22Rv1 (cell line): ENCODE data around the gene ZNF366.

Experiments
- ZFX ChIP-seq: fragments of 450-650 bp; IDR thresholded peaks from 2 replicates; pipeline ENCODE4 v1.6.1; 2017; ENCODE audit warnings: antibody characterized with exemption, borderline replicate concordance
- TF ChIP-seq, protein P1 (sequence below): fragments of 450-650 bp; IDR thresholded peaks from 2 replicates; pipeline ENCODE4 v1.5.1; 2017; ENCODE audit warnings: mild to moderate bottlenecking

DNA sequence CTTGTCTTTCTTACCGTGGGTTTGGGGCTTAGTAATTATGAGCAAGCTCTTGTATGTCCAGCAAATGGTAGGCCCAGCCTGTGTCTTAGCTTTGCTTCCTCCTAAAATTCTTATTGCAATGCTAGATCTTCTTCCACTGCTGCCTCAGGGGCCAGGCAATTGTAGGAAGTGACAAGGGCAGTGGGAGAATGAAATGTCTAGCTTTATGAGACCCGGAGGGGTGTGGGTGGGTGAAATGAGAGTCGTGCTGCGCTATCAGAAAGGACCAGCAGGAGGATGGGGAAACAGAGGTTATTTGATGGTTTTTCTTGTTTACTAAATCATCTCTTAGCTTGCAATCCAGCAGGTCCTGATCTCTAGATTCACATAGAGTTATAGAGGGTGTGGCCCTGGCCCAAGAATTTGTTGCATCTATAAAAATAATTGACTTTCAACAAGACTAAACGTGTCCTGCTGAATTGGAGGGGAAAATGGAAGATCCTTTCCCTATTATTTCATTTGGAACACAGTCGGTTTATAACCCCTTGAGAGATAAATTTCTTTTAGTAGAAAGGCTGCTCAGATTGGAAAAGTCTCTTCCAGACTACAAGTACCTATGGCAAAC is 43.7 kb downstream of the ZNF366 start:
- TF ChIP-seq, protein P1, sequence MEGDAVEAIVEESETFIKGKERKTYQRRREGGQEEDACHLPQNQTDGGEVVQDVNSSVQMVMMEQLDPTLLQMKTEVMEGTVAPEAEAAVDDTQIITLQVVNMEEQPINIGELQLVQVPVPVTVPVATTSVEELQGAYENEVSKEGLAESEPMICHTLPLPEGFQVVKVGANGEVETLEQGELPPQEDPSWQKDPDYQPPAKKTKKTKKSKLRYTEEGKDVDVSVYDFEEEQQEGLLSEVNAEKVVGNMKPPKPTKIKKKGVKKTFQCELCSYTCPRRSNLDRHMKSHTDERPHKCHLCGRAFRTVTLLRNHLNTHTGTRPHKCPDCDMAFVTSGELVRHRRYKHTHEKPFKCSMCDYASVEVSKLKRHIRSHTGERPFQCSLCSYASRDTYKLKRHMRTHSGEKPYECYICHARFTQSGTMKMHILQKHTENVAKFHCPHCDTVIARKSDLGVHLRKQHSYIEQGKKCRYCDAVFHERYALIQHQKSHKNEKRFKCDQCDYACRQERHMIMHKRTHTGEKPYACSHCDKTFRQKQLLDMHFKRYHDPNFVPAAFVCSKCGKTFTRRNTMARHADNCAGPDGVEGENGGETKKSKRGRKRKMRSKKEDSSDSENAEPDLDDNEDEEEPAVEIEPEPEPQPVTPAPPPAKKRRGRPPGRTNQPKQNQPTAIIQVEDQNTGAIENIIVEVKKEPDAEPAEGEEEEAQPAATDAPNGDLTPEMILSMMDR = no peak
- no peak for TF ChIP-seq ZFX
